Measurements from ENCODE around the gene DIPK1A. TPM values are rescaled to one million over a fixed set of nuclear protein-coding genes. Genes with fewer than 3 reads are reported as not detected.
A peak's percentile ranks its signal among the peaks of the same experiment; 100 is the strongest.

Gene DIPK1A
- total RNA-seq, 1 donor from 2014 or later = 4.6 TPM

GRCh38 chr1:92929461-92929860, 31.8 kb downstream of the DIPK1A start:
- Histone ChIP-seq H3K27ac (no peak overlapping the region), H3K27me3 (no peaks in the 10 kb centered on the region), H3K4me3 (no peak overlapping the region), H3K9me3 (no peaks in the 10 kb centered on the region), H3K4me1 (peaks cover 15% of the 10 kb centered on the region), H3K36me3 (no peaks in the 10 kb centered on the region)
- ATAC-seq (no peak), DNase-seq (no peak)
- intact Hi-C loops (cut with DNase I) = no loop called here
- TF ChIP-seq, protein P1, sequence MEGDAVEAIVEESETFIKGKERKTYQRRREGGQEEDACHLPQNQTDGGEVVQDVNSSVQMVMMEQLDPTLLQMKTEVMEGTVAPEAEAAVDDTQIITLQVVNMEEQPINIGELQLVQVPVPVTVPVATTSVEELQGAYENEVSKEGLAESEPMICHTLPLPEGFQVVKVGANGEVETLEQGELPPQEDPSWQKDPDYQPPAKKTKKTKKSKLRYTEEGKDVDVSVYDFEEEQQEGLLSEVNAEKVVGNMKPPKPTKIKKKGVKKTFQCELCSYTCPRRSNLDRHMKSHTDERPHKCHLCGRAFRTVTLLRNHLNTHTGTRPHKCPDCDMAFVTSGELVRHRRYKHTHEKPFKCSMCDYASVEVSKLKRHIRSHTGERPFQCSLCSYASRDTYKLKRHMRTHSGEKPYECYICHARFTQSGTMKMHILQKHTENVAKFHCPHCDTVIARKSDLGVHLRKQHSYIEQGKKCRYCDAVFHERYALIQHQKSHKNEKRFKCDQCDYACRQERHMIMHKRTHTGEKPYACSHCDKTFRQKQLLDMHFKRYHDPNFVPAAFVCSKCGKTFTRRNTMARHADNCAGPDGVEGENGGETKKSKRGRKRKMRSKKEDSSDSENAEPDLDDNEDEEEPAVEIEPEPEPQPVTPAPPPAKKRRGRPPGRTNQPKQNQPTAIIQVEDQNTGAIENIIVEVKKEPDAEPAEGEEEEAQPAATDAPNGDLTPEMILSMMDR (IDR thresholded peaks at IDR 0.05) = no peak

DNA sequence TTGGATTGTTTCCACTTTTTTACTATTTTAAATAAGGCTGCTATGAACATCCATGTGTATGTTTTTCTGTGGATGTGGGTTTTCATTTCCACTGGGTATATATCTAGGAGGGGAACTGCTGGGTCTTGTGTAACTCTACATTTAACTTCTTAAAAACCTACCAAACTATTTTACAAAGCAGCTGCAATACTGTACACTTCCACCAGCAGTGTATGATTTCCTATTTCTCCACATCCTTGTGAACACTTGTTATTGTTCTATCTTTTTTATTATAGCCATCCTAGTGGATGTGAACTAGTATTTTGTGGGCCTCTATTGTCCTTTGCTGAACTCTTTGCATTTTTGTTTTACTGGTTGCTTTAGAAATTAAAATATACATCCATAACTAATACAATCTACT, 33.4 kb downstream of the DIPK1A start:
- Histone ChIP-seq H3K4me3 (no peak overlapping the region), H3K36me3 (no peaks in the 10 kb centered on the region), H3K4me1 (peaks cover 4% of the 10 kb centered on the region), H3K9me3 (no peaks in the 10 kb centered on the region), H3K27me3 (no peaks in the 10 kb centered on the region), H3K27ac (no peak overlapping the region)
- TF ChIP-seq, protein P1 (IDR thresholded peaks at IDR 0.05) = peak; percentile 17
- ATAC-seq (no peak), DNase-seq (no peak)
- intact Hi-C loops (cut with DNase I) = no loop called here

DNA sequence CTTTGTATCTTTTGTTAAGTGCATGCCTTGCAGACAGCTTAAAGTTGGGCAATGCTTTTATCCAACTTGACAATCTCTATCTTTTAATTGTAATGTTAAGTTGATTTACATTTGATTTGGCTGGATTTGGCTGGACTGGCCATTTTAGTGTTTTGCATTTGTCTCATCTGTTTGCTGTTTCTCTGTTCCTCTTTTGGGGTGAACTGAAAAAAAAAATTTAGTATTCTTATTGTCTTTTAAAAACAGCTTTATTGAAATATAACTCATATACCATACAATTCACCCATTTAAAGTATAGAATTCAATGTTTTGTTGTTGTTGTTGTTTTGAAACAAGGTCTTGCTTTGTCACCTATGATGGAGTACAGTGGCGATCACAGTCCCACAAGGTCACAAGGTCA, 34.4 kb downstream of the DIPK1A start:
- H3K4me1 ChIP-seq = peaks cover 4% of the 10 kb centered on the region
- intact Hi-C loops (cut with DNase I) = no loop called here
- no peak overlapping the region for H3K4me3 ChIP-seq
- DNase-seq (no peak), ATAC-seq (no peak)
- H3K9me3 ChIP-seq = no peaks in the 10 kb centered on the region
- H3K27me3 ChIP-seq = no peaks in the 10 kb centered on the region
- no peaks in the 10 kb centered on the region for H3K36me3 ChIP-seq
- no peak overlapping the region for H3K27ac ChIP-seq
- TF ChIP-seq, protein P1 (IDR thresholded peaks at IDR 0.05) = no peak

- TF ChIP-seq, protein P1 (IDR thresholded peaks at IDR 0.05) = no peak
- no peak for DNase-seq
- H3K36me3 ChIP-seq = no peaks in the 10 kb centered on the region
- intact Hi-C loops (cut with DNase I) = no loop called here
- ATAC-seq = no peak
- H3K4me3 ChIP-seq = no peak overlapping the region
- H3K27me3 ChIP-seq = no peaks in the 10 kb centered on the region
- no peaks in the 10 kb centered on the region for H3K9me3 ChIP-seq
- no peaks in the 10 kb centered on the region for H3K4me1 ChIP-seq
- H3K27ac ChIP-seq = no peak overlapping the region
Observed at GRCh38 chr1:92924501-92924900, 36.8 kb downstream of the DIPK1A start.

GRCh38 chr1:92923664-92924063, 37.6 kb downstream of the DIPK1A start:
- no peaks in the 10 kb centered on the region for H3K9me3 ChIP-seq
- ATAC-seq (no peak), DNase-seq (no peak)
- H3K36me3 ChIP-seq = no peaks in the 10 kb centered on the region
- no peak overlapping the region for H3K4me3 ChIP-seq
- no peaks in the 10 kb centered on the region for H3K4me1 ChIP-seq
- no peaks in the 10 kb centered on the region for H3K27me3 ChIP-seq
- TF ChIP-seq, protein P1 (IDR thresholded peaks at IDR 0.05) = no peak
- intact Hi-C loops (cut with DNase I) = no loop called here
- H3K27ac ChIP-seq = no peak overlapping the region

- DNase-seq (no peak), ATAC-seq (no peak)
- no peak overlapping the region for H3K27ac ChIP-seq
- H3K4me3 ChIP-seq = no peak overlapping the region
- no peaks in the 10 kb centered on the region for H3K4me1 ChIP-seq
- intact Hi-C loops (cut with DNase I) = no loop called here
- H3K36me3 ChIP-seq = no peaks in the 10 kb centered on the region
- no peaks in the 10 kb centered on the region for H3K27me3 ChIP-seq
- H3K9me3 ChIP-seq = no peaks in the 10 kb centered on the region
- TF ChIP-seq, protein P1 (IDR thresholded peaks at IDR 0.05) = no peak
Observed at GRCh38 chr1:92922356-92923035, 38.8 kb downstream of the DIPK1A start.
